Measurements from ENCODE around the gene STXBP5. TPM values are rescaled to one million over a fixed set of nuclear protein-coding genes. Genes with fewer than 3 reads are reported as not detected.
A peak's percentile ranks its signal among the peaks of the same experiment; 100 is the strongest.

Gene STXBP5
- total and polyA plus RNA-seq, 9 of the 15 experiments (the other 6 are each of a cell fraction or from before 2014, with no cell fraction given), result 23.3 to 172 (median 71.5) TPM

GRCh38 chr6:147159536-147160374 lies 44.5 kb upstream of the STXBP5 start (continued):
- TF ChIP-seq ZMIZ1 (IDR thresholded peaks at IDR 0.05; ENCODE audit: low read depth in 2 of 2, low read length in 2 of 2), result no peak
- 0 out of 2 replicates have a peak, but pooled peaks have one; percentile 42 for TF ChIP-seq ZNF165 (CRISPR knock-in tag; IDR thresholded peaks at IDR 0.05; ENCODE audit: borderline replicate concordance)
- TF ChIP-seq ERF (CRISPR knock-in tag; IDR thresholded peaks at IDR 0.05), result no peak
- peak; percentile 81 for TF ChIP-seq ARID1B (IDR thresholded peaks at IDR 0.05)
- TF ChIP-seq HDAC6 (IDR thresholded peaks at IDR 0.05; ENCODE audit: low read depth, low read length), result no peak
- peak; percentile 67 for TF ChIP-seq TBP (optimal IDR thresholded peaks at IDR 0.05; ENCODE audit: low read depth, low read length)
- TF ChIP-seq ZSCAN32 (CRISPR knock-in tag; IDR thresholded peaks at IDR 0.05), result no peak
- TF ChIP-seq MCM3 (IDR thresholded peaks at IDR 0.05), result no peak
- no peak for TF ChIP-seq ATF1 (CRISPR knock-in tag; IDR thresholded peaks at IDR 0.05)
- peak; percentile 46 for TF ChIP-seq ATF1 (tag; IDR thresholded peaks at IDR 0.05)
- no peak for TF ChIP-seq ZNF77 (CRISPR knock-in tag; IDR thresholded peaks at IDR 0.05)
- TF ChIP-seq ZZZ3 (IDR thresholded peaks at IDR 0.05), result no peak
- peak; percentile 65 for TF ChIP-seq ZNF584 (CRISPR knock-in tag; IDR thresholded peaks at IDR 0.05; ENCODE audit: low read depth)
- TF ChIP-seq PHF21A (IDR thresholded peaks at IDR 0.05; ENCODE audit: borderline replicate concordance, low read depth), result no peak
- TF ChIP-seq RBM17 (IDR thresholded peaks at IDR 0.05; ENCODE audit: borderline replicate concordance, low read depth, low read length), result no peak
- no peak for TF ChIP-seq EZH2 (IDR thresholded peaks at IDR 0.05; ENCODE audit: borderline replicate concordance, low read depth, low read length)
- TF ChIP-seq POLR2G (IDR thresholded peaks at IDR 0.05; ENCODE audit: low read depth, low read length), result no peak
- no peak for TF ChIP-seq TAF1 (IDR thresholded peaks at IDR 0.05; ENCODE audit: control insufficient read depth, extremely low read depth, insufficient read depth, low read length, severe bottlenecking)
- TF ChIP-seq EGR1 (conservative IDR thresholded peaks at IDR 0.05), result no peak
- no peak for TF ChIP-seq CCAR2 (IDR thresholded peaks at IDR 0.05; ENCODE audit: low read depth, low read length)
- TF ChIP-seq NR1H2 (CRISPR knock-in tag; IDR thresholded peaks at IDR 0.05), result no peak
- peak in 1 of 2 experiments; percentile 49; a peak in 2 of 4 replicates for TF ChIP-seq RCOR1 (IDR thresholded peaks at IDR 0.05; ENCODE audit: borderline replicate concordance in 1 of 2, low read depth in 2 of 2, low read length in 2 of 2)
- TF ChIP-seq POLR2A (conservative IDR thresholded peaks at IDR 0.05), result peak; percentile 57
- TF ChIP-seq FOXK2 (conservative IDR thresholded peaks at IDR 0.05 in 1 of 2, IDR thresholded peaks at IDR 0.05 in 1 of 2; ENCODE audit: low read depth in 2 of 2), result peak; percentile 7 to 49; a peak in 1 of 4 replicates
- peak; percentile 52 for TF ChIP-seq CTBP1 (IDR thresholded peaks at IDR 0.05; ENCODE audit: borderline replicate concordance)
- no peak; the same call in 1 of the 2 replicates for TF ChIP-seq KLF1 (tag; IDR thresholded peaks at IDR 0.05)

All from K562 (cell line).